AG04449 (cell line): ENCODE data around the gene DNAI1.

ENCODE experiments used
- CTCF ChIA-PET: fragments of 350-600 bp; formaldehyde crosslinking; extraction: SDS; loops from one replicate; lab custom pipeline; 2021; ENCODE audit warnings: antibody characterized with exemption; lab: Yijun Ruan, JAX
- POLR2A ChIA-PET: fragments of 400-600, 350-600 bp; formaldehyde crosslinking; extraction: SDS; loops from one replicate; lab custom pipeline; 2020; ENCODE audit warnings: antibody characterized with exemption, inconsistent platforms; lab: Yijun Ruan, JAX
- DNase-seq: peaks from one replicate; pipeline ENCODE4 v3.0.0-alpha.2; 2010; ENCODE audit warnings: low read depth, low spot score
- H3K4me3 ChIP-seq: 2 replicates; pipeline ENCODE4 v1.5.1; 2011; ENCODE audit warnings: low read depth, mild to moderate bottlenecking, control low read depth, low read length
- TF ChIP-seq, protein P1 (sequence below): IDR thresholded peaks from one replicate; pipeline ENCODE4 v1.5.1; 2011; ENCODE audit warnings: mild to moderate bottlenecking, moderate library complexity, low read length, control low read depth, inconsistent platforms; ENCODE audit not compliant: insufficient read depth; ENCODE audit errors: missing control alignments

The DNAI1 gene

DNA sequence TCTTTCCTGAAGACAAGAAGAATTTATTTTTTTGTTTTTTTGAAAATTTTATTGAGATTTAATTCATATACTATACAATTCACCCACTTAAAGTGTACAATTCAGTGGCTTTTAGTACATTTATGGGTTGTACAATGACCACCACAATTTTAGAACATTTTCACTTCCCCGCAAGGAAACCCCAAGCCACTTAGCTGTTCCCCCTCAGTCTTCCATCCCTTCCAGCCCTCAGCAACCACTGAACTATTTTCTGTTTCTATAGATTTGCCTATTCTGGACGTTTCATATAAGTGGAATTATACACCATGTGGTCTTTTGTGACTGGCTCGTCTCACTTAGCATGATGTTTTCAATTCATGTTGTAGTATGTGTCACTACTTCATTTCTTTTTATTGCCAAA lies 28.0 kb downstream of the DNAI1 start:
- TF ChIP-seq, protein P1, sequence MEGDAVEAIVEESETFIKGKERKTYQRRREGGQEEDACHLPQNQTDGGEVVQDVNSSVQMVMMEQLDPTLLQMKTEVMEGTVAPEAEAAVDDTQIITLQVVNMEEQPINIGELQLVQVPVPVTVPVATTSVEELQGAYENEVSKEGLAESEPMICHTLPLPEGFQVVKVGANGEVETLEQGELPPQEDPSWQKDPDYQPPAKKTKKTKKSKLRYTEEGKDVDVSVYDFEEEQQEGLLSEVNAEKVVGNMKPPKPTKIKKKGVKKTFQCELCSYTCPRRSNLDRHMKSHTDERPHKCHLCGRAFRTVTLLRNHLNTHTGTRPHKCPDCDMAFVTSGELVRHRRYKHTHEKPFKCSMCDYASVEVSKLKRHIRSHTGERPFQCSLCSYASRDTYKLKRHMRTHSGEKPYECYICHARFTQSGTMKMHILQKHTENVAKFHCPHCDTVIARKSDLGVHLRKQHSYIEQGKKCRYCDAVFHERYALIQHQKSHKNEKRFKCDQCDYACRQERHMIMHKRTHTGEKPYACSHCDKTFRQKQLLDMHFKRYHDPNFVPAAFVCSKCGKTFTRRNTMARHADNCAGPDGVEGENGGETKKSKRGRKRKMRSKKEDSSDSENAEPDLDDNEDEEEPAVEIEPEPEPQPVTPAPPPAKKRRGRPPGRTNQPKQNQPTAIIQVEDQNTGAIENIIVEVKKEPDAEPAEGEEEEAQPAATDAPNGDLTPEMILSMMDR: no peak
- DNase-seq: no peak
- ChIA-PET POLR2A (no interaction called here), CTCF (no interaction called here)
- H3K4me3 ChIP-seq: no peak overlapping the region

DNA sequence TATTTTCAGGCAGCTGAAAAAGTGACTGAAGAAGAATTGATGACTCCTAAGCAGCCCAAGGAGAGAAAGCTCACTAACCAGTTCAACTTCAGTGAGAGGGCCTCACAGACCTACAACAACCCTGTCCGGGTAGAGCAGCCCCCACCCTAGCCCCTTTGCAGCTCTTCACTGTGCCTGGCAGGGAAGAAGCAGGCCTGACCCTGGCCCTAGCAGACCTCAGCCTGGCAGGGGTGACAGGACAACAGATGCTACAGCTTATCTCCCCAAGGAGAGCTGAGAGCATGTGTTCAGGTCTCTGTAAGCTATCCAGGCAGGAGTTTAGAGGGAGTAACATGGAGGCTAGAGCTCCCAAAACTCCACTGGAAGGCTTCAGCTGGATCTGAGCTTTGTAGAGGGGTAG lies 31.8 kb downstream of the DNAI1 start:
- POLR2A ChIA-PET: interaction anchor here (1.3 kb wide), 1 partner anchor 32 kb away, joined by 3 read pairs; the partner anchor contains the start of genes DNAI1 and FAM219A
- CTCF ChIA-PET: interaction anchor here (0.7 to 6.3 kb wide), 4 partner anchors 11 to 101 kb away, joined by 4 to 53 read pairs (median 10); no protein-coding TSS in a partner anchor
- TF ChIP-seq, protein P1: no peak
- DNase-seq: no peak
- H3K4me3 ChIP-seq: no peak overlapping the region

DNA sequence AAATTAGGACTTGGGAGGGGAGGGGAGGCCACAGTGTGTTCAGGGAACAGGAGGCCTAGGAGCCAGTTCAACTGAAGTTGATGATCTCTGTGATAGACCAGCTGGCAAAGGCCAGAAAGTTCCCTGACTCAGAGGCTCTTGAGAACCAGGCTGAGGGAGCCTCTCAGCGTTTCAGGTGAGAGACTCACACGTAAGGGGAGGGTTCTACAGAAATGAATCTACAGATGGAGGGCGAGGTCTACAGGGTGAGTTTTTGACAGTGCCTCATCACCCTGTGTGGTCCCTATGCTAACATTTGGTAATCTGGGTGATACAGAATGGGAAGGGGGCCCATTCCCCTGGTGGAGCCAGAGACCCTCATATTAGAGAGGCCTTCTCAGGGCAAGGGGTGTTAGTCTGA lies 32.2 kb downstream of the DNAI1 start:
- POLR2A ChIA-PET: interaction anchor here (1.3 kb wide), 1 partner anchor 32 kb away, joined by 3 read pairs; the partner anchor contains the start of genes DNAI1 and FAM219A
- TF ChIP-seq, protein P1: no peak
- H3K4me3 ChIP-seq: no peak overlapping the region
- CTCF ChIA-PET: interaction anchor here (1.5 to 6.3 kb wide), 4 partner anchors 11 to 101 kb away, joined by 3 to 53 read pairs (median 10); partner anchors contain the start of gene ENHO
- no peak for DNase-seq

DNA sequence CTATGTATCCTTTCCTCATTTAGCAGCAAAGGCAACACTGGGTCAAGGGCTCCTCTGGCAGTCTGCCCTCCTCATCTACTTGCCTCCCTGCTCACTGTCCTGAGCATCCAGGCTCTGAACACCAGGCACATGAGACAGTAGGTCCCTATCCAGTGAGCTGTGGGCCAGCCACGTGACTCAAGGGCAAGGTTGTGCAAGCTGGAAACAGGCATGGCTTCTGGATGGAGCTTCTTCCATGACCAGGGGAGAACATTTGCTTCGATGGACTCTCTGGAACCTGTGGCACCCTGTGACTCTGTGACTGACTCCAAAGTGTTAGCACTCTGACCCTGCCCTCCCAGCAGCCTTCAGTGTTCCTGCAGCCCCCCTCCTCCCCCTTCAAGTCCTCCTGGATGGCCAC lies 33.0 kb downstream of the DNAI1 start:
- no peak overlapping the region for H3K4me3 ChIP-seq
- no peak for DNase-seq
- TF ChIP-seq, protein P1: no peak
- POLR2A ChIA-PET: no interaction called here
- CTCF ChIA-PET: interaction anchor here (1.5 to 6.3 kb wide), 3 partner anchors 10 to 100 kb away, joined by 3 to 53 read pairs (median 7); partner anchors contain the start of gene ENHO

DNA sequence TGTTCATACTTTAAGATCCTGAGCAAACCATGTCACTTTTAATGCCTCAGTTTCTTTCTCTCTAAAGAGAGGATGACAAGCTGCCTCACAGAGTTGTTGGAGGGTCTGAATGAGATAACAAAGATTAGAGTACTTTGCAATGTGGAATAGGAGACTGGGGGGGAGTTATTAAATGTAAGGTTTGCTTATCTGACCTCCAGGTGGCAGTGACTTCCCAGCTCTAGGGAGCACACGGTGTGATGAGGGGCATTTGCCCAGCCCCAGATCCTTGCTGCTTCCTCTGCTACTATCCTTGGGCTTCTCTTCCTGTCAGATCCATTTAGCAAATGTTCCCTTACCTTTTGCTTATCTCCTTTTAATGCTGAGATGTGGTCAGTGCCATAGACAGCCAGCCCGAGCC lies 33.4 kb downstream of the DNAI1 start:
- TF ChIP-seq, protein P1: no peak
- no peak overlapping the region for H3K4me3 ChIP-seq
- no peak for DNase-seq
- ChIA-PET POLR2A (no interaction called here), CTCF (interaction anchor here (1.5 to 6.3 kb wide), 2 partner anchors 10 to 31 kb away, joined by 3 to 53 read pairs; partner anchors contain the start of gene ENHO)

DNA sequence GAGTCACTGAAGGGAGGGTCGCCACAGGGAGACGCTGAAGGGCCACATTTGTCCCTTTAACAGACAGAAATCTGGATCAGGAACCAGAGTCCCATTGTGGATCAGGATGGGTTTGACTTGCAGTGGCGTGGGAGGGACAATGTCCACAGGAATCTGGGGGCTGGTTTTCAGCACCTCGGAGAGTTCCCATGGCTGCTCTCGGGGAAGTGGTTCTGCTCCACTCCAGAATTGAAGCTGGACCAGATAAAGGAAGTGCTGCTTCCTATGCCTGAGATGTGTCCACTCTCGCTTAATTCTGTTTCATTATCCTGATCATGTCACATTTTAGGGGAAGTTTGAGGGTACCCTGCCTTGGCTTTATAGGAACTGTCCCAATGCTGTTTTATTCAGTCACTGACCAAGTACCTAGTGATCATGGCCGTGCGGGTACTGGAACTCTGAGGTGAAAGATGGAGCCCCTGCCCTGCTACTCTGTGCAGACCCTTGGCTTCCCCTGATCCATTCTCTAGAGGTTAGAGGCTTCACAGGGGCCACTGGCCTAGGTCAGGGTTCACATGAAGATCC lies 35.4 kb downstream of the DNAI1 start:
- ChIA-PET CTCF (interaction anchor here (6.3 to 15.2 kb wide), 2 partner anchors 8 to 90 kb away, joined by 53 to 193 read pairs; no protein-coding TSS in a partner anchor), POLR2A (no interaction called here)
- H3K4me3 ChIP-seq: no peak overlapping the region
- DNase-seq: no peak
- TF ChIP-seq, protein P1: no peak
